Measurements from ENCODE around the gene RGPD4. TPM values are rescaled to one million over a fixed set of nuclear protein-coding genes. Genes with fewer than 3 reads are reported as not detected.

The RGPD4 gene
- polyA plus RNA-seq, 10 donors, result 0.05 to 0.24 (median 0.09) TPM; not detected in 2

DNA sequence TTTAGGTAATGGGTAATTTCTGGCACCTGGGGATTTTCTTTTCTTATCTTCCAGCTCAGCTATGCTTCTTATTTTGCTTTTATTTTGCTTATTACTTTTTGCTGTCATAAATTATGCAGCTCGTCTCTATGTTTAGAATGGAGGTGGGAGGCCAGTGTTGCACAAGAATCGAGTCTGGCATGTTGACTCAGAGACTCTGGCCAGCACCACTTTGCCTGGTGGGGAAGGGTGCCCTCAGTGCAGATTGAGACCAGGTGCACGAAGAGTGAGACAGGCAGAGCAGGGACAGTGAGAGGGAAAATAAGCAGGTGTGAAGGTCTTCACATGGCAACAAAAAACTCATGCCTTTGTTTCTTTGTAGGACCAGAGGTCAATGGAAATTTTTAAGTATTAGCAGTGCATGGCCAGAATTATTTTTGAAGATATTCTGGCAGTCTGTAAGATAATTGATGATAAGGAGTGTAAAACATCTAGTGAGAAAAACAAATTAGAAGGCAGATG is 100.4 kb downstream of the RGPD4 start:
- DNase-seq, result no peak

DNA sequence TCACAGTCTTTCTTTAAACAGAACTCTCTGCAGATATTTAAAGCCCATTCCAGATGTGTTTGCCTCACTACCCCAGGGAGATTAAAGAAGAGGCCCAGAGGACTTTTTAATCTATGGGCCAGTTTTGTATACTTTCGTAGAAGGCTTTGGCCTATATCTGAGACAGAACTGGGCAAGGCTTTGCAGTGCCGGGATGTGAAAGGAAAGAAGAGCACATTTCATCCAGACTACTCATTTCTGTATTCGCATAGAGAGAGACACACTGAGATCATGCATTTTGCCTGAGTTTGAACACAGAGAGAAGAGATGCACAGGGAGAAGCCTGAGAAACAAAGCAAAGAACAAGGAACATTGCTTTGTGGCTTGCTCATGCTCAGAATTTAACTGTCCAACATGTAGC is 104.7 kb downstream of the RGPD4 start:
- DNase-seq, result peak in 2 of 3 donors; percentile 41 to 74

DNA sequence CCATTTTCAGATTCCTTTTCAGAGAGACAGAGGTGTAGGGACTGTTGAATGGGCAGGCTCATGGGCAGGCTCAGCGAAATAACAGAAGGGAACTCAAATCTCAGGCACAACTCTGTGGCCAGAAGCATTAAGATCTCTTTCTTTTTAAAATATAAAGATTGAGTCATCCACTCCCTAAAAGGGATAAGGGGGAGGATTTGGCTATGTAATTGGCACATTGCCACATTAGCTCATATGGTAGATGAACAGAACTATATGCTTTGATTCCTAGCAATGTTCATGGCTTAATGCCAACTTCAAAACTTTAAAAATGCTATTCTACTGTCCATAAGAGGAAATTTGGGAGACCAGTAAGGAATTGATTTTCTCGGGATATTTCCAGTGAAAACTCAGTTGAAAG is 105.8 kb downstream of the RGPD4 start:
- peak; percentile 73 to 87 (median 73) for DNase-seq

DNA sequence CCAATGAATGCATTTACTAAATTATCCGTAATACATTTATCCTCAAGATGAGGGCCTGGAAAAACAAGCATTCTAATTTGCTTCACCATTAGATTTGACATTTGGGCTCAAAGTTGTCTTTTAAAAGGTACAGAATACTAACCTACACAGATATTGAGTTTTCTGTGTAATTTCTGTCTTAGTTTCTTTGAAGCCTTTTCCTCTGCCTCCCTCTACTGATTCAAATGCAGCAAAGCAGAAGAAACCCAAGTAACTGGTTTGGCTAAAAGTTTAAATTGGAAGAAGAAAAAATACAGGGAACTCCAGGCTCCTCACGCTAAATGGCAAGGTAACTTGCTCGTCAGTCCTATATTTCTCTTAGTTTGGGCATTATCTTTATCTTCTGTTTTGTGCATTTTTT is 106.3 kb downstream of the RGPD4 start:
- peak; percentile 27 to 76 (median 47) for DNase-seq

DNA sequence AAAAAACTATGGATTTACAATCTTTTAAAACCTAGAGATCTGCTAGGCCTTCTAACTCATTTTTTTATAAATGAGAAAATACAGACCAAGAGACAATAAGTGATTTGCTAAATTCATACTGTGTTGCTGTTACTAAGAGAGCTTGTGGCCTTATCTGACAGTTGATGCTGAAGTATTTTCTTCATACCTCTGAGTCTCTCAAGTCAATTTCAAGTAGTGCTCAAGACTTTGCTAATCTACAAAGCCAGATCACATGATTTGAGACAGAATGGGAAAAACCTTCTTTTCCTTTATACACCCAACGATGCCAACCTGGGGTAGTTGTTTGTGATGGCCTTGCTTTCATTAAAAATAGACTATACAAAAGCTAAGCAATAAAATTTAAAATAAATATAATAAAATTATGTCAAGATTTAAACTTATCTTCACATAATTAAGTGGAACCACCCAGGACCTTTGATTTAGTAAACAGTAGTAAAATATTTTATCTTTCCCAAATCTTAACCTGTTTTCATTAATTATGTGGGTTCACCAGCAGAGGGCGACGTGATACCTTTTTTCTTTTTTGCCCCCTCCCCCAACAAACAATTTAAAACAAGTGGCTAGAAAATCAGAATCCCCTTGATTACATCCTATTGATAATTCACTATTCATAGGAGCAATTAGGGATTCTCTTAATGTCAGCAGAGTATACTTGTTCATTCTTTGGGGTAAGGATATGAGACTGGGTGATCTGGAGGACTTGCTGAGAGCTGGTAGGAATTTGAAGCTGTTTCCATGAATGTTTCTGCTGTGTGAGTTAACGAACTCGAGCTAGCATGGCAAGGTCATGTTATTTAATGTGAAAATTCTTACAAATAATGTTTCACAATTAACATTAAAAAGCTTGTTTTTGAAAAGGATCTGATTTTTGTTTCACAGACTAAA is 110.0 kb downstream of the RGPD4 start:
- peak in 2 of 3 donors; percentile 13 to 31 for DNase-seq

Other genes with a start within 250 kb of the RGPD4 start
- gene SLC5A7, start 159.6 kb downstream of the RGPD4 start, polyA plus RNA-seq (ENCODE audit: insufficient read length in 10 of 10), result under 1 TPM in 9 of 10 donors, not detected in 1; 0.07 to 0.47 (median 0.22) TPM

All from muscle of back (tissue), 11 donors.